CD4-positive, CD25-positive, alpha-beta regulatory T cell (primary cell): ENCODE results near the gene ATM. TPM values are rescaled to one million over a fixed set of nuclear protein-coding genes. Genes with fewer than 3 reads are reported as not detected.
A peak's percentile ranks its signal among the peaks of the same experiment; 100 is the strongest.

Source experiments
- ATAC-seq, 2 donors: fragments of 150-1000 bp; cut with Tn5 transposase; one replicate each; pipeline ENCODE4 v1.10.0; 2021; ENCODE audit warnings: low read depth in 2 of 2, moderate number of reproducible peaks in 2 of 2, moderate library complexity in 1 of 2
- DNase-seq, 3 donors: peaks; one replicate each; pipeline versions ENCODE4 v3.0.0 to v3.0.0-alpha.2; 2012 to 2022; ENCODE audit warnings: mixed read lengths in 1 of 3
- H3K27ac ChIP-seq: one replicate; pipeline ENCODE4 v1.7.0; 2013; ENCODE audit warnings: mild to moderate bottlenecking, low read length; ENCODE audit not compliant: insufficient read depth, poor library complexity, severe bottlenecking
- H3K27me3 ChIP-seq: one replicate; pipeline ENCODE4 v1.7.0; 2013; ENCODE audit warnings: low read length; ENCODE audit not compliant: control insufficient read depth, insufficient read depth
- H3K36me3 ChIP-seq: one replicate; pipeline ENCODE4 v1.7.0; 2013; ENCODE audit warnings: mild to moderate bottlenecking, low read length, moderate library complexity; ENCODE audit not compliant: control insufficient read depth, insufficient read depth
- H3K4me1 ChIP-seq: 2 replicates; pipeline ENCODE4 v1.7.0; 2013; ENCODE audit warnings: mild to moderate bottlenecking, low read length; ENCODE audit not compliant: insufficient read depth, control insufficient read depth, poor library complexity, severe bottlenecking
- H3K4me3 ChIP-seq: one replicate; pipeline ENCODE4 v1.7.0; 2013; ENCODE audit warnings: low read depth, mild to moderate bottlenecking, low read length, moderate library complexity
- H3K9me3 ChIP-seq, 2 experiments: 1 replicate in 1 of 2; 2 replicates in 1 of 2; pipeline ENCODE4 v1.7.0; 2013; ENCODE audit warnings: low read length in 2 of 2, mild to moderate bottlenecking in 1 of 2, moderate library complexity in 1 of 2; ENCODE audit not compliant: control insufficient read depth in 2 of 2
- H3K27ac Mint-ChIP-seq, 3 donors: one replicate each; pipeline ENCODE4 v1.8.0; 2020 to 2022; ENCODE audit warnings: mild to moderate bottlenecking in 3 of 3, mixed read lengths in 3 of 3, moderate library complexity in 2 of 3
- H3K27me3 Mint-ChIP-seq: one replicate; pipeline ENCODE4 v1.8.0; 2022; ENCODE audit warnings: mild to moderate bottlenecking, mixed read lengths
- H3K36me3 Mint-ChIP-seq: one replicate; pipeline ENCODE4 v1.8.0; 2020; ENCODE audit warnings: mixed read lengths
- H3K4me1 Mint-ChIP-seq, 4 donors: one replicate each; pipeline ENCODE4 v1.8.0; 2020 to 2022; ENCODE audit warnings: mixed read lengths in 4 of 4, mild to moderate bottlenecking in 1 of 4
- H3K4me3 Mint-ChIP-seq, 4 donors: one replicate each; pipeline ENCODE4 v1.8.0; 2020 to 2022; ENCODE audit warnings: mild to moderate bottlenecking in 4 of 4, mixed read lengths in 4 of 4, moderate library complexity in 3 of 4
- H3K9me3 Mint-ChIP-seq, 7 donors: one replicate each; pipeline ENCODE4 v1.8.0; 2020 to 2022; ENCODE audit warnings: mixed read lengths in 7 of 7, mild to moderate bottlenecking in 3 of 7, moderate library complexity in 2 of 7
- polyA plus RNA-seq, 4 donors: library from polyadenylated mRNA; unstranded; fragments of 300-500 nt; fragmentation: Illumina TruSeq; gene quantifications; one replicate each; pipeline ENCODE4 v1.2.3, GENCODE V29; 2021
- total RNA-seq: library from RNA; stranded (reverse); gene quantifications from one replicate; pipeline ENCODE4 v1.2.3, GENCODE V29; 2022

The ATM gene
- total and polyA plus RNA-seq, 5 donors from 2014 or later: 30.4 to 194 (median 51.8) TPM

GRCh38 chr11:108221911-108222573 is 825 bp upstream of the ATM start:
- Histone ChIP-seq H3K4me1 (peaks cover 69% of the 10 kb centered on the region), H3K36me3 (peaks cover 4% of the 10 kb centered on the region), H3K9me3 (no peaks in the 10 kb centered on the region), H3K4me3 (peak overlapping the region; percentile 99), H3K27me3 (no peaks in the 10 kb centered on the region), H3K27ac (peak overlapping the region; percentile 99)
- H3K9me3 Mint-ChIP-seq: no peaks in the 10 kb centered on the region
- peaks cover 30 to 65% (median 52%) of the 10 kb centered on the region in 4 donors for H3K4me1 Mint-ChIP-seq
- H3K27me3 Mint-ChIP-seq: no peaks in the 10 kb centered on the region
- DNase-seq (no peak), ATAC-seq (no peak)
- no peak overlapping the region for H3K4me3 Mint-ChIP-seq
- H3K36me3 Mint-ChIP-seq: peaks cover 13% of the 10 kb centered on the region
- no peak overlapping the region for H3K27ac Mint-ChIP-seq

GRCh38 chr11:108223348-108224149 is 682 bp downstream of the ATM start:
- H3K9me3 Mint-ChIP-seq: no peaks in the 10 kb centered on the region
- peak in 2 of 3 donors; percentile 78 to 87 for DNase-seq
- peaks cover 23 to 57% (median 47%) of the 10 kb centered on the region in 4 donors for H3K4me1 Mint-ChIP-seq
- Histone ChIP-seq H3K36me3 (peaks cover 18% of the 10 kb centered on the region), H3K27ac (peak overlapping the region; percentile 99), H3K9me3 (no peaks in the 10 kb centered on the region), H3K4me3 (peak overlapping the region; percentile 91), H3K4me1 (peaks cover 68% of the 10 kb centered on the region), H3K27me3 (no peaks in the 10 kb centered on the region)
- no peak overlapping the region for H3K27ac Mint-ChIP-seq
- peak; percentile 20 to 22 for ATAC-seq
- peaks cover 13% of the 10 kb centered on the region for H3K36me3 Mint-ChIP-seq
- no peak overlapping the region for H3K4me3 Mint-ChIP-seq
- no peaks in the 10 kb centered on the region for H3K27me3 Mint-ChIP-seq

- H3K27me3 ChIP-seq: no peaks in the 10 kb centered on the region
- H3K4me1 ChIP-seq: peaks cover 64% of the 10 kb centered on the region
- H3K27ac ChIP-seq: peak overlapping the region; percentile 99
- Mint-ChIP-seq H3K27ac (no peak overlapping the region), H3K9me3 (no peaks in the 10 kb centered on the region), H3K27me3 (no peaks in the 10 kb centered on the region), H3K4me1 (peaks cover 17 to 56% (median 44%) of the 10 kb centered on the region in 4 donors), H3K4me3 (no peak overlapping the region), H3K36me3 (peaks cover 15% of the 10 kb centered on the region)
- ATAC-seq (no peak), DNase-seq (peak in 1 of 3 donors; percentile 10)
- peaks cover 22% of the 10 kb centered on the region for H3K36me3 ChIP-seq
- H3K4me3 ChIP-seq: peak overlapping the region; percentile 91
- H3K9me3 ChIP-seq: no peaks in the 10 kb centered on the region
Measured at GRCh38 chr11:108224366-108224765, 1.5 kb downstream of the ATM start.

- H3K36me3 Mint-ChIP-seq: peaks cover 22% of the 10 kb centered on the region
- peaks cover 12 to 57% (median 42%) of the 10 kb centered on the region in 4 donors for H3K4me1 Mint-ChIP-seq
- H3K27ac Mint-ChIP-seq: no peak overlapping the region
- no peaks in the 10 kb centered on the region for H3K9me3 ChIP-seq
- ATAC-seq: peak in 1 of 2 donors; percentile 7
- peaks cover 61% of the 10 kb centered on the region for H3K4me1 ChIP-seq
- DNase-seq: peak; percentile 34 to 87 (median 81)
- H3K4me3 Mint-ChIP-seq: no peak overlapping the region
- H3K9me3 Mint-ChIP-seq: no peaks in the 10 kb centered on the region
- no peaks in the 10 kb centered on the region for H3K27me3 ChIP-seq
- H3K27me3 Mint-ChIP-seq: no peaks in the 10 kb centered on the region
- peak overlapping the region; percentile 91 for H3K4me3 ChIP-seq
- peaks cover 29% of the 10 kb centered on the region for H3K36me3 ChIP-seq
- peak overlapping the region; percentile 99 for H3K27ac ChIP-seq
Measured at GRCh38 chr11:108224911-108225786, 2.3 kb downstream of the ATM start.

GRCh38 chr11:108226036-108226435 is 3.2 kb downstream of the ATM start:
- Mint-ChIP-seq H3K4me1 (peaks cover 6 to 55% (median 35%) of the 10 kb centered on the region in 4 donors), H3K27ac (peak overlapping the region in 2 of 3 donors; percentile 72 to 80), H3K4me3 (peak overlapping the region in 1 of 4 donors; percentile 93), H3K9me3 (no peaks in the 10 kb centered on the region), H3K36me3 (peaks cover 26% of the 10 kb centered on the region), H3K27me3 (no peaks in the 10 kb centered on the region)
- H3K9me3 ChIP-seq: no peaks in the 10 kb centered on the region
- H3K4me1 ChIP-seq: peaks cover 55% of the 10 kb centered on the region
- H3K27me3 ChIP-seq: no peaks in the 10 kb centered on the region
- ATAC-seq (no peak), DNase-seq (no peak)
- peaks cover 38% of the 10 kb centered on the region for H3K36me3 ChIP-seq
- peak overlapping the region; percentile 99 for H3K27ac ChIP-seq
- peak overlapping the region; percentile 91 for H3K4me3 ChIP-seq

- H3K4me1 Mint-ChIP-seq: peaks cover 13 to 72% (median 40%) of the 10 kb centered on the region in 4 donors
- H3K4me1 ChIP-seq: peaks cover 59% of the 10 kb centered on the region
- no peak for ATAC-seq
Measured at GRCh38 chr11:108228251-108228650, 5.4 kb downstream of the ATM start.

GRCh38 chr11:108233277-108233945 is 10.5 kb downstream of the ATM start:
- peaks cover 19 to 83% (median 48%) of the 10 kb centered on the region in 4 donors for H3K4me1 Mint-ChIP-seq
- Histone ChIP-seq H3K4me3 (no peak overlapping the region), H3K27ac (peak overlapping the region; percentile 51), H3K36me3 (peaks cover 61% of the 10 kb centered on the region), H3K4me1 (peaks cover 65% of the 10 kb centered on the region), H3K9me3 (no peaks in the 10 kb centered on the region), H3K27me3 (no peaks in the 10 kb centered on the region)
- DNase-seq (no peak), ATAC-seq (no peak)
- H3K4me3 Mint-ChIP-seq: peak overlapping the region in 2 of 4 donors; percentile 48 to 54
- H3K27ac Mint-ChIP-seq: peak overlapping the region; percentile 63 to 78 (median 69)
- H3K9me3 Mint-ChIP-seq: no peaks in the 10 kb centered on the region
- peaks cover 42% of the 10 kb centered on the region for H3K36me3 Mint-ChIP-seq
- H3K27me3 Mint-ChIP-seq: no peaks in the 10 kb centered on the region

More at GRCh38 chr11:108228251-108228650, 5.4 kb downstream of the ATM start:
- peak overlapping the region; percentile 53 for H3K27ac ChIP-seq
- H3K4me3 Mint-ChIP-seq: peak overlapping the region in 3 of 4 donors; percentile 24 to 73 (median 63)
- H3K27me3 ChIP-seq: no peaks in the 10 kb centered on the region
- peak overlapping the region; percentile 50 to 83 (median 67) for H3K27ac Mint-ChIP-seq
- H3K4me3 ChIP-seq: peak overlapping the region; percentile 29
- H3K36me3 Mint-ChIP-seq: peaks cover 37% of the 10 kb centered on the region
- no peaks in the 10 kb centered on the region for H3K9me3 Mint-ChIP-seq
- H3K9me3 ChIP-seq: no peaks in the 10 kb centered on the region
- no peak for DNase-seq
- H3K27me3 Mint-ChIP-seq: no peaks in the 10 kb centered on the region
- H3K36me3 ChIP-seq: peaks cover 56% of the 10 kb centered on the region
